ENCODE results near the gene CDK4.

DNA sequence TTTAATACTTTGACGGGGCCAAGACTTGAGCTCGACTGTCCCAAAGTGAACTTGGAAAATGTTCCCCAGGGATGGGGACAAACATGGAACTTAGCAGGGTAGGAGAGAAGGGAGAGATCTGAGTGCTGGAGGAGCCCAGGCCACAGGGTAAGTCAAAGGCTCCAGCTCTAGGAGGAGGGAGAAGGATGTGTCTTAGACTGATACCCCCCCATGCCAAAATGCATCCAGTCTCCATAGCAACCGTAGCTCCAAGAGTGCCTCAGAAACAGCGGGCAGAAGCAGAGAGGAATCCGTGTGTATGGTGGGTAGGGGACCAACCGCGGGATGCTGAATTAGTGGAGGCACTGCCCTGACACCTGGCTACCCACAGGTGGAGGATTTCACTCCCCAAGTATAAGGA is 12.7 kb downstream of the CDK4 start:
- TF ChIP-seq, protein P1, sequence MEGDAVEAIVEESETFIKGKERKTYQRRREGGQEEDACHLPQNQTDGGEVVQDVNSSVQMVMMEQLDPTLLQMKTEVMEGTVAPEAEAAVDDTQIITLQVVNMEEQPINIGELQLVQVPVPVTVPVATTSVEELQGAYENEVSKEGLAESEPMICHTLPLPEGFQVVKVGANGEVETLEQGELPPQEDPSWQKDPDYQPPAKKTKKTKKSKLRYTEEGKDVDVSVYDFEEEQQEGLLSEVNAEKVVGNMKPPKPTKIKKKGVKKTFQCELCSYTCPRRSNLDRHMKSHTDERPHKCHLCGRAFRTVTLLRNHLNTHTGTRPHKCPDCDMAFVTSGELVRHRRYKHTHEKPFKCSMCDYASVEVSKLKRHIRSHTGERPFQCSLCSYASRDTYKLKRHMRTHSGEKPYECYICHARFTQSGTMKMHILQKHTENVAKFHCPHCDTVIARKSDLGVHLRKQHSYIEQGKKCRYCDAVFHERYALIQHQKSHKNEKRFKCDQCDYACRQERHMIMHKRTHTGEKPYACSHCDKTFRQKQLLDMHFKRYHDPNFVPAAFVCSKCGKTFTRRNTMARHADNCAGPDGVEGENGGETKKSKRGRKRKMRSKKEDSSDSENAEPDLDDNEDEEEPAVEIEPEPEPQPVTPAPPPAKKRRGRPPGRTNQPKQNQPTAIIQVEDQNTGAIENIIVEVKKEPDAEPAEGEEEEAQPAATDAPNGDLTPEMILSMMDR (IDR thresholded peaks at IDR 0.05; ENCODE audit: low read length) = no peak
- TF ChIP-seq EZH2 (optimal IDR thresholded peaks at IDR 0.05; ENCODE audit: low read depth, low read length) = no peak
